DMS153 treated with DMSO at 0.1 percent for 48 hours (cell line): ENCODE results near the gene EXOC6B.

Source experiments
- DNase-seq: peaks from one replicate; lab custom pipeline; 2025; ENCODE audit not compliant: unreplicated experiment; lab: John Stamatoyannopoulos, UW

Gene EXOC6B

DNA sequence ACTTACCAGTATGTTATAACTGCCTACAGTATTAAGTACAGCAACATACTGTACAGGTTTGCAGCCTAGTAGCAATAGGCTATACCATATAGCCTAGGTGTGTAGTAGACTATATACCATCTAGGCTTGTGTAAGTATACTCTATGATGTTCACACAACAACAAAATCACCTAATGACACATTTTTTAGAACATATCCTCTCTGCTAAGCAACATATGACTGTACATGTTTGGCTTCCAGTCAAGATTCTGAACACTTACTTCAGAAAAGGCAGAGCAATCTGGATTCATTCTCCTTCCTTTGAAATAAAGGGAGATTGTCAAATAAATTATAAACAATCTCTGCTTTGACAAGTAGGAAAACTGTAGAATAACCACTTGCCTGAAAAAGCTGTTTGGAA is 81.8 kb downstream of the EXOC6B start:
- no peak for DNase-seq

GRCh38 chr2:72743481-72743880 is 82.4 kb downstream of the EXOC6B start:
- no peak for DNase-seq

GRCh38 chr2:72738096-72738495 is 87.7 kb downstream of the EXOC6B start:
- no peak for DNase-seq

GRCh38 chr2:72734432-72734831 is 91.4 kb downstream of the EXOC6B start:
- no peak for DNase-seq

DNA sequence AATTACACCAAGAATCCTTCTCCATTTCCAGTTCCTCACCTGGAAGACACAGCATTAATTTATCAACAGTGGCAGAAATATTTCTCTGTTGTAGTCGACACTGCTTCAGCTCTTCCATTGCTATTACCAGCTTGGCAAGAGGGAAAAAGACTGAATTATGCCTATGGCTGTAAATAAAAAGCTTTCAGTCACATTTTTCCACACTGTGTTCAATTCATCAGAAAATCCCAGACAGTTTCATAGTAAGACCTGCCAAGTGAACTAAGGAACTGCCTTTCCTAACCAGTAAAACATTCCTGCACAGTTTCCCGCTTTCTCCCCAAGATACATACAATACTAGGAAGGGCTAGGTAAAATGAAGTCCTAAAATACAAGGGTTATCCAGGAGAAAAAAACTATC is 94.7 kb downstream of the EXOC6B start:
- no peak for DNase-seq

GRCh38 chr2:72727356-72727755 is 98.5 kb downstream of the EXOC6B start:
- DNase-seq: no peak

- DNase-seq: no peak
Measured at GRCh38 chr2:72723769-72724370, 102.0 kb downstream of the EXOC6B start.

- DNase-seq: no peak
Measured at GRCh38 chr2:72722492-72723070, 103.3 kb downstream of the EXOC6B start.

DNA sequence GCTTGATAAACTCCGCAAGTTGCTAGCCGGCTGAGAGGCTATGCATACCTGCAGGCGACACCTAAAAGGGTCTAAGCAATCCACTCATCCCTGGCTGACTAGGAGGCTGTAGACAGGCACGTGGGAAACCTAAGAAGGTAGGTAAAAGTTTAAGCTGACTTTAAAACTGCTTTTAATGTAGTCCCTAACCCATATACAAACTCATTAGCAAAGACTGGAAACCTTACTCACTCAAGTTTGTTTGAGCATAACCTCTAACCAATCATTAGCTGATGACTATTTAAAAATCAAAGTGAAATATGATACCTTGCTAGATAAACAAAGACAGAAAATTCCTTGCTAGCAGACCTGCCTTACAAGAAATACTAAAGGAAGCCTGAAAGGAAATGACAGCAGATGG is 106.4 kb downstream of the EXOC6B start:
- DNase-seq: no peak

DNA sequence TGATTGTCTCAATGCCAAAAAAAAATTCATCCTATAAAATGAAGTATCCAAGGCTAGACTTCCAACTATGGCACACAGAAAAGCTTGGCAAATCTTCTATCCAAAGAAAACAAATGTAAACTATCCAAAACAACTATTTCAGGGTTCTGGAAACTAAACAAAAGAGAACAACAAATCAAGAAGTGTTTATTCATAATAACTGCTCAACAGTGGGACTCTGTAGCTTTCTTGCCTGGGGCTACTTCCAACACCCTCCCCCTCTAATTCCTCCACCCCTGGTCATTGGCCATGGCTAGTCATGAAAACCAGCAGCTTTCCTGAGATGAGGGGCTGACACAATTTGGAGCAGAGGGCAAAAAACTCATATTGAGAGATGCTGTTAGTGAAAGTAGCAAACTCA is 107.0 kb downstream of the EXOC6B start:
- DNase-seq: no peak

DNA sequence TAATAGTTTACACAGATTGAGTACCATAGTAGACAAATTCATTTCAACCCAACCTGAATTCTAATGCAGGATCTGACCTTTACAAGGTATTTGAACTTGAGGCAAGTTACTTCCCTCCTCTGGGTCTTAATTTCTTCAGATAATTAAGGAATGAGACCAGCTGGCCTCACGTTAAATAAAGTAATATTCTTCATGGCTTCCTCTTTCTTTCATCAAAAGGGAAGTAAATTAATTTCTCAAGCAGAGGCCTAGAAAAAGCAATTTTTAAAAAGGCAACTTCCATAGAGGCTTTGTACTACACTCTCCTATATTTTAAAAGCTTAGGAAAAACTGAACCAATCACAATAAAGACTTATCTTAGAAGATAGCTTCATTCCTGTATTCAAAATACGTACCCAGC is 109.2 kb downstream of the EXOC6B start:
- no peak for DNase-seq

DNA sequence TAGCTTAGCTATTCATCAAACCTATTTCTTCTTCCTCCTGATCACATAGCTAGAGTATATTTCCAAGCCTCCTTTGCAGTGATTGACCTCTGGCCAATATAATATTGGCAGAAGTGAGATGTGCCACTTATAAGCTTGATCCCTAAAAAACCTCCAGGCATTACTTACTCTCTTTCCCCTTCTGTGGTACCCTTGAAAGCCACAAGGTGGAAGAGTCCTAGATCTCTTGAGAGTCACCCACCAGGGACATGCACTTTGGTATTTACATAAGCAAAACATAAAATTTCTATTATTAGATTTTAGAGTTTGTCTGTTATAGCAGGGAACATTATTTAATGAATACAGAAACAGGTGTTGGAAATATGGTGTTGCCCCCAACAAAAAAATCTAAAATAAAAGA is 112.0 kb downstream of the EXOC6B start:
- no peak for DNase-seq

- no peak for DNase-seq
Measured at GRCh38 chr2:72712977-72713376, 112.9 kb downstream of the EXOC6B start.

GRCh38 chr2:72712304-72712703 is 113.5 kb downstream of the EXOC6B start:
- no peak for DNase-seq

DNA sequence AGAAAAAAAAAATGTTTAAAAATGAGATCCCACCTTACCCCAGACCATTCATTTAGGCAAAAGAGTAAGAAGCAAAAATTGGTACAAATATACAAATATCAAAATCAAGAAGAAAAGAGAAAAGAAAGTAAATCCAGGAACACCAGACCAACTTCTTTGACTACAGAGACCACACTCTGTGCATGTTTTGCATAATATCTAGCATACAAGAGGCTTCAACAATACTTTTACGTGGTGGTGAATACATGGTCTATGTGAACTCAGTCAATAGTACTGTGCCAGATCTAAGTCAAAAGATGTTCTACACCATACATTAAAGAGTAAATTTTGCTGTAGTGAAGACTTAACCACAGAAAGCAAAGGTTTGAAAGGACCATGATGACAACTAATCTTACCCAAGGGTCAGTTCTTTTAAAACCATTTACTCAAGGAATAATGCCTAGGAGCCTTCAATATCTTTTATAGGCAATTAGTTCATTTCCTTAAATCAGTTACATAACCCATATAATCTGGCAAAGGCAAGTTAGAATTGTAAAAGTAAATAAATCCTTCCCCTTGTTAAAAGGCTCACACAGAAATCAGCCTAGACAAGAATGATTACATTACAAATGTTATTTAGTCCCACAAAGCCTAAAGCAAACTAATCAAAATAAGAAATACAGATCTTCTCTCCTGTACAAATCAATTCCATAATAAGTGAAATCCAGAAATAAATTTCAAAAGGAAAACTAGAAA is 115.2 kb downstream of the EXOC6B start:
- DNase-seq: no peak

DNA sequence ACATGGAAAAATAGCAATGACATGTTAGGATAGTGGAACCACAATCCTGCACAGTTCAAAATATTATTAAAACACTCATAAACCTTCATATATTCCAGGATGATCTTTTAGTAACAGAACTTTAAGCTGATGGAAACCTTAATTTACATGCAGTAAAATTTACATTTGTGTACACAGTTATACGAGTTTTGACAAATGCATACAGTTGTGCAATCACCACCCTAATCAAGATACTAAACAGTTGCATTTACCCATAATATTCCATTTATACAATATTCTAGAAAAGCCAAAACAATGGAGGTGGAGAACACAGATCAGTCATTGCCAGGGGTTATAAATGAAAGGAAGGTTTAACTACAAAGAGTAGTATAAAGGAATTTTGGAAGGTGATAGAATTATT is 117.6 kb downstream of the EXOC6B start:
- DNase-seq: no peak

- no peak for DNase-seq
Measured at GRCh38 chr2:72698300-72698699, 127.5 kb downstream of the EXOC6B start.

DNA sequence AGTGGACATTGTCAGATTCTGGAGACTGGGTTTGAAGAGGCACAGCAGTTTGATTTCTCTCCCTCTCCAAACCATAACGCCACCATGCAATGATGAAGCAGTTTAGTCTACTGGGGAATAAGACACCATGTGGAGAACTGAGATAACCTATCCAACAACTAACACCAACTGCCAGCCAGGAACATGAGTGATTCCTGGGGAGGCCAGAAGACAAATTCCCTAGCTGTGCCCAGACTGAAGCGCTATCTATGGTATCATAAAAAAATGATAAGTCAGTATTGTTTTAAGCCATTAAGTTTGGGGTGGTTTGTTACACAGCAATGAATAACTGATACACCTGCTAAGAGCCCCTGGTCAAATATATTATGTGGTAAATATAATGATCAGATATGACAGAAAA is 129.3 kb downstream of the EXOC6B start:
- no peak for DNase-seq

- DNase-seq: no peak
Measured at GRCh38 chr2:72695676-72696075, 130.2 kb downstream of the EXOC6B start.

GRCh38 chr2:72694715-72695496 is 130.9 kb downstream of the EXOC6B start:
- peak; percentile 49 for DNase-seq

DNA sequence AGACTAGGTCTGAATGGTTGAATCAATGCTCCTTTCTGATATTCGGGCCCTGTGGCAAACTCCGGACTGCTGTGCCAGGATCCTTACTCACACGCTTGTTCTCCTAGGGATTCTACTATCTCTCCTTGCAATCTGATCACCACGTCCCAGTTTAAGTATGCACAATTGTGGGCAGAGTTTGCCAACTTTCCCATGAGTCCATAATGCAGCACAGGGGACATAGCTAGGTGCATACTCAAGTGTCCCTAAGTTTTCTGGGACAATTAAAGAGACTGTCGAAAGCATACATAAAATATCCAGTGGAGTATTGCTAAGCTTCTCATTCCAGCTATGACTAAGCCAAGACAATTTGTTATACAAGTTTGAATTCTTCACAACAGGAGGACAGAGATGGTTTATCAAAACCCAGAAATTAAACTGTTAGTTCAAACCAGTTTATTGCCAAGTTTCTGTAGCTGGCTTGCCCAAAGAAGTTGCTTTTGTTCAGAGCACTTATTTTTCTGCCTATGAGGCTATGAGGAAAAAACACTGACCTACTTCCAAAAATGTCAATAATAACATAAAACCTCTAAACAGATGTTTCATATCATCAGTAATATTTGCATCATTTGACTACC is 136.1 kb downstream of the EXOC6B start:
- DNase-seq: no peak
